ENCODE data around the gene CAPN15.
A peak's percentile ranks its signal among the peaks of the same experiment; 100 is the strongest.
"Not testable (repeated sequence)": the region's sequence is repeated elsewhere in the genome, so short reads cannot be mapped to it uniquely, and the experiment has no call there.

Gene CAPN15

DNA sequence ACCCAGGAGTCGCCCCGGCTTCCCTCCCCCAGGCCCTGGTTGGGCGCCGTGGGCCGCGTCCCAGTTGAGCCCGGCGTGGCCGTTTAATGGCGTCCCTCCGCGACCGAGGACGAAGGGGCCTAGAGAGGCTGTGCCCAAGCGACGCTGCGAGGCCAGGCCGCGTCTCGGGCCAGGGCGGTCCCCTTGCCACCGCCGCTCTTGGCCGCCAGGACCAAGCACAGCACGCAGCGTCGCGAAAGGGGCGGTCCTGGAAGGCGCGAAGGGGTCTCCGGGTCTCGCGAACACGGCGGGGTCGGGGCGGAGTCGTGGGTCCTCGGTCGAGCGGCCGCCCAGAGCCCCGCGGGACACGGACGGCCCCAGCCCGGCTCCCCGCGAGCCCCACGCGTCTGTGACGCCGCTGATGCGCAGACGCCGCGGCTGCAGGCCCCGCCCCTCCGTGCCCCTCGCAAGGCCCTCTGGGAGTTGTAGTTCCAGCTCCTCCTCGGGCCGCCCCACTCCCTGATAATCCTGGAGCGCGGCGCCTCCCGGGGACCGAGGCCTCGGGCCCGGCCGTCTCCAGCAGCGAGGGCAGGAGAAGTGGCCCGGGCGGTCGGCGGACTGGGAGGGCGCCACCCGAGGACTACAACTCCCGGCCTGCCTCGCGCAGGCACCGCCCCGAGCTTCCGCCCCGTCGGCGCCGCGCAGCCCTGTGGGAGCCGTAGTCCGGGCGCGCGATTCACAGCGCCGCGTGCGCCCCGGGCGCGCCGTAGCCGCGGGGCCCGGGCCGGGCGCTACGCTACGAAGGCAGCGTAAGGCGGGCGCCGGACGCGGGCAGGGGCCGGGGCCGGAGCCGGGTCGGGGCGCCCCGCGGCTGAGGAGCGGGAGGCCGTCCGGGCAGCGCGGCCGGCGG lies at the start of gene CAPN15:
TSS of gene CAPN15 (plus strand) at position 698 of the 889 bp plus-strand sequence. CDS start 19,127 bp downstream, outside the sequence.
- peak; percentile 72 for DNase-seq (ENCODE audit: low spot score)
- no peak for FAIRE-seq

DNA sequence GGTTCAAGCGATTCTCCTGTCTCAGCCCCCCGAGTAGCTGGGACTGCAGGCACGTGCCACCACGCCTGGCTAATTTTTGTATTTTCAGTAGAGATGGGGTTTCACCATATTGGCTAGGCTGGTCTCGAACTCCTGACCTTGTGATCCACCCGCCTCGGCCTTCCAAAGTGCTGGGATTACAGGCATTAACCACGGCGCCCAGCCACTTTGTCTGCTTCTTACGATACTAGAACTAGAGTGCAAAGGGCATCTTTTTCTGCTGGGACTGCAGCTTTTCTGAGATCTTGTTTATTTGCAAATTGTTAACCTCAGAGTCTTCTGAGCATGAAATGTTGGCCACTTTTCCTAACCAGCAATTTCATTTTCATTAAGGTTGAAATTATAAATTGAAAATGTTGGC lies 49.2 kb upstream of the CAPN15 start:
- FAIRE-seq: not testable (repeated sequence)

DNA sequence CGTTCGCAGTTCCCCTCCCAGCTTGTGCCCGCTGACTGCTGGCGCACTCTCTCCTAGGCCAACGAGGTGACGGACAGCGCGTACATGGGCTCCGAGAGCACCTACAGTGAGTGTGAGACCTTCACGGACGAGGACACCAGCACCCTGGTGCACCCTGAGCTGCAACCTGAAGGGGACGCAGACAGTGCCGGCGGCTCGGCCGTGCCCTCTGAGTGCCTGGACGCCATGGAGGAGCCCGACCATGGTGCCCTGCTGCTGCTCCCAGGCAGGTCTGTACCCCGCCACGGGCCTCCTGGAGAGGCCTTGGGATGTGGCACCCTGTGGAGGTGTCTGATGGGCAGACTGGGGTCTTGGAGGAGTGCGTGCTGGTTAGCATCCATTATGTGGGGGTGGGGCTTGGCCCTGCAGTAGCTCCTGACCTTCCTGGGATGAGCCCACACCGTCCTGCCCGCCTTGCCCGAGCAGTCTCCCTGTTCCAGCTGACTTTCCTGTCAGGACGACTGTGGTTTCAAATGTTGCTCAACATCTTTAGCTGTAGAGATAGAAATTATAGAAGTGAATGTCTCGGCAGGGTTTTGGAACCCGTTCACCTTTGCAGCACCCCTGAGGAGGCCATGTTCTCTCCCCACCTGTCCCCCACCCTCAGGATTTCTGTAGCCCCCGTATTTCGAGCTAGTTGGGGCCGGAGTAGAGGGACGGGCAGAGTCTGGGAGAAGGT lies 44.9 kb upstream of the CAPN15 start:
- DNase-seq (ENCODE audit: low spot score): no peak
- no peak for FAIRE-seq

More for the DNA sequence above, 49.2 kb upstream of the CAPN15 start:
- DNase-seq (ENCODE audit: low spot score): not testable (repeated sequence)

DNA sequence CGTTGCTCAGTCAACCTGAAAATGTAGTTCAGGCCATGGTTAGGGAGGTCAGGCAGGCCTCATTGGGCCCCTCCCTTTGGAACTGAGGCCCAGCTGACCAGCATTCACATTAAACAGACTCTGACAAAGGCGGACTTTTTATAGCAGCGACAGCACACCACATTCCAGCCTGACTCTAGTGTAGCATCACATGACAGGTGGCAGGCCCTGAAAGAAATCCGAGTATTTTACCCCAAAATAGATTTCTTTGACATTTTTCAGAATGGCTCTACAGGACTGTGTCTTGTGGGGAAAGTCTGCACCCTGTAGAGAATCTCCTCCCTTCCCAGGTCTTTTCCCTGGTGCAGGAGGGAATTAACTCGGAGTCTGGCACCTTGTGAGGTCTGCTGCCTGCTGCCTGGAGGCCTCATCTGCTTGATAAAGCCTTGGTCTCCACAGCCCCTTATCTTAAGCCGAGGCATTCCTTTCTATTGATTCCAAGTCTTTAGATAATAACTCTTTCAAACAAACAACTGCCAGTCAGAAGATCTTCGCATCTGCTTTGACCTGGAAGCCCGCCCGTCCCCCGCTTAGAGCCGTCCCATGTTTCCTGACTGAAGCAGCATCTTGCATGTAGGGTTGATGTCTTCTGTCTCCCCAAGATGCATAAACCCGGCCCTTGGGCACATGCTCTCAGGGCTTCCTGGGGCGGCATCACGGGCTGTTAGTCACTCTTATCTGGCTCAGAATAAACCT lies 44.0 kb upstream of the CAPN15 start:
- DNase-seq (ENCODE audit: low spot score) (no peak), FAIRE-seq (no peak)

DNA sequence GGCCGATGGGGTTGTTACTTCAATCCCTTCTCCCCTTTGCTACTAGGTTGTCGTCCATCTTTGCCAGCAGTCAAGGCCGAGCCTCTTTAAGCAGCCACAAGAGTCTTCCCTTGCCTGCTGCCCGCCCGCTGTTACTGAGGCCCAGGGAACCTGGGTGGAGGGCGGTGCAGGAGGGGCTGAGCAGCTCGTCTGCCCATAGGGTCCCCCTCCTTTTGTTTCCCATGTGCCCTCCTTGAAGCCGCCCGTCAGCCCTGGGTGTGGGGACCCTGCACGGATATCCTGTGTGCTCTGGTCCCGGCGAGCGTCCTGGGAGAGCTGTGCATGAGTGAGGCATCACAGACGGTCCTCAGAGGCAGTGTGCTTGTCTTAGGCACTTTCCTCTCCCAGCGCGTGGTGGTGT lies 37.9 kb upstream of the CAPN15 start:
- DNase-seq (ENCODE audit: low spot score): no peak
- no peak for FAIRE-seq

DNA sequence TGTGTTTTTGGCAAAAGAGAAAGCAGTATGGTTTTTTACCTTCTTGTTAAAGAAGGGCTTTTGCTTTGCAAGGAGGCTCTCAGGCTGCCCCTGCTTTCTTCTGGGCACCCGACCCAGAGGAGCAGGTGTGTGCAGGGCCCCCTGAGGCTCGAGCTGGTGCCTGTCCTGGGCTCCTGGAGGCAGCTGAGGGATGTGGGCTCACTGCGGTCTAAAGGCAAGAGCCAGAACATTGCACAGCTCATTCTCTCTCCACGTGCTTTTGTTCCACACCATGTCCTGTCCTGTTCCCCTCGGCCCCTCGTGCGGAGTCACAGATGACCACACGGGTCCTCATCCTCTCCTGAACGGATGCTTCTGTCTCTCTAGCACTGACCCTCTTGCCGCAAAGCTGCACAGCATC lies 36.7 kb upstream of the CAPN15 start:
- DNase-seq (ENCODE audit: low spot score): no peak
- FAIRE-seq: no peak

DNA sequence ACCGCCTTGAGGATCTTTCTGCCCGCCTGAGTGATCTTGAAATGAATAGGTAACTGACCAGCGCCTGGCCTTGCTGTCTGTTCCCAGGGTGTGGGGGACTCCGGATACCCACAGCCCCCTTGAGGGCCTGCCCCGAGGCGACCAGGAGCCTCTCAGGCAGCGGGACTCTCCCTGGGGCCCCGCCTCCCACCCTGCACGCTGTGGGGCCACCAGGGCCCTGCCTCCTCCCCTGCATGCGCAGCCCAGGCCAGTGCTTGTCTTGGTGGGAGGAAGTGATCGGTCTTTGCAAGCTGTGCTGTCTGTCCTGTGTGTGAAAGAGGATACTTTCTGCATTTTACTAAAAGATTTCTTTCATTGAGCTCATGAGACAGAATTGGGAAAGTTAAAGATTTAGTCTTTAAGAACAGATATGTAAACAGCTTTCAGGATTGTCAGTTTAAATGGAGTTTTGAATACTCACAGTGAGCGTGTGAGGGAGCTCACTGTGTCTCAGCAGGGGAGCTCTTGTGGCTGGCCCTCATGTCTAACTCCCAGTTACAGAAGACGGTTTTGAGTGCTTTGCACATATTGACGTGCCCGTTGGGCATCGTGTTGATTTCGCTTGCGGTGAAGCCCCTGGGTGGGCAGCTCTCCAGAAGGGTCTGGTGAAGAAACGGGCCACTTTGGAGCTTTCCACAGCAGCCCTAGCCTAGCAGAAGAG lies 36.1 kb upstream of the CAPN15 start:
- no peak for FAIRE-seq
- DNase-seq (ENCODE audit: low spot score): no peak

DNA sequence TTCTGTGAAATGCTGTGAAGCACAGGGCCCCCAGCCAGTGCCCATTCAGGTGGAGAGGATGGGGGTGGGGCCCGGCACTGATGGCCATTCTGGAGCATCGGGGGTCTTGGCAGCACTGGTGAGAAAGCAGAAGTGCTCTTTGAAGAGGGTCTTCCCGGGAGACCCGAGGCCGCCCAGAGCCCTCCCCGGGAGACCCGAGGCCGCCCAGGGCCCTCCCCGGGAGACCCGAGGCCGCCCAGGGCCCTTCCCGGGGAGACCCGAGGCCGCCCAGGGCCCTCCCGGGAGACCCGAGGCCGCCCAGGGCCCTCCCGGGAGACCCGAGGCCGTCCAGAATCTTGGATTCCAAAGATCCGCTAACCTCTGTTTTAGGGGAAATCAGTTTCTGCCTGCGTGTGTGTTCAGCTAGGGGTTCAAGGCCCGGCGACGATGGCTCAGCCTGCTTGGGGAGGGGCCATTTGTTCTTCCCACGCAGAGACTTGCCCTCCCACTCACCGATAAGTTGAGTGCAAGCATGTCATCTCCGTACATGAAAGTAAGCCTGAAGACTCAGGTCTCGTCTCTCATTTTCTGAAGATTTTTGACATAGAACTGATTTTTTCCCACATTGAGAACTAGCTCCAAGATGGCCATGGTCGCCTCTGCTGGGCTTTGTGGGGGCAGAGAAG lies 35.2 kb upstream of the CAPN15 start:
- DNase-seq (ENCODE audit: low spot score): no peak

DNA sequence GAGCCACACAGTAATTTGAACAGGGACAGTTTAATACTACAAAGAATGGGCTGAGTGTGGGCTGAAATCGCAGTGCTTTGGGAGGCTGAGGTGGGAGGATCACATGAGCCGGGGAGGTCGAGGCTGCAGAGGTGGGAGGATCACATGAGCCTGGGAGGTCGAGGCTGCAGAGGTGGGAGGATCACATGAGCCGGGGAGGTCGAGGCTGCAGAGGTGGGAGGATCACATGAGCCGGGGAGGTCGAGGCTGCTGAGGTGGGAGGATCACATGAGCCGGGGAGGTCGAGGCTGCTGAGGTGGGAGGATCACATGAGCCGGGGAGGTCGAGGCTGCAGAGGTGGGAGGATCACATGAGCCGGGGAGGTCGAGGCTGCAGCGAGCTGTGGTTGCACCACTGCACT lies 32.8 kb upstream of the CAPN15 start:
- FAIRE-seq; DNase-seq (ENCODE audit: low spot score): not testable (repeated sequence)

More for the DNA sequence above, 35.2 kb upstream of the CAPN15 start:
- FAIRE-seq: no peak

DNA sequence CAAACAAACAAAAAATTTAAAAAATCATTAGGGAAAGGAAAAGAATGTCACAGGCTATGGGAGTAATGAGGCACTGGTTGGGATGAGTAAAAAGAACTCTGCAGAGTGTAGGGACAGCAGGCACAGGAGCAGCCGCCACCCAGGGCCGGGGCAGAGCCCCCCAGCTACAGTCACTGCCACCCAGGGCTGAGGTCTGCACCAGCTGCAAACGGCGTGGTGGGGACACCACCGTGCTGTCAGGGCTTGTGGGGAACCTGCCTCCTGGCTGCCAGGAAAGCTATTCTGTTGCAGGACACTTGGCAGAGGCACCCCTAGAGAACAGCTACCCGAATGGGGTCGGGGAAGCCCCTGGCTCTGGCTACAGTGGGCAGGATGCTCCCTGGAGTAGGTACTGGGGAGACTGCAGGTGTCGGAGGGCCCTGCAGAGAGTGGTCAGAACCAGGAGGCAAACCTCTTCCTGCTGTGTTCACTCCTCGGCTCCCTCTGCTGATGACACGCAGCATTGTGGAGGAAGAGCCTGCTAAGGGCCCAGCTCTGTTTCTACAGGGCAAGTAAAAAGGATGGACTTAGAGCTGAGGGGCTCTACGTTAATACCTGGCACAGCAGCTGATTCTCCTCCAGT lies 32.3 kb upstream of the CAPN15 start:
- FAIRE-seq: no peak
- DNase-seq (ENCODE audit: low spot score): peak; percentile 15

DNA sequence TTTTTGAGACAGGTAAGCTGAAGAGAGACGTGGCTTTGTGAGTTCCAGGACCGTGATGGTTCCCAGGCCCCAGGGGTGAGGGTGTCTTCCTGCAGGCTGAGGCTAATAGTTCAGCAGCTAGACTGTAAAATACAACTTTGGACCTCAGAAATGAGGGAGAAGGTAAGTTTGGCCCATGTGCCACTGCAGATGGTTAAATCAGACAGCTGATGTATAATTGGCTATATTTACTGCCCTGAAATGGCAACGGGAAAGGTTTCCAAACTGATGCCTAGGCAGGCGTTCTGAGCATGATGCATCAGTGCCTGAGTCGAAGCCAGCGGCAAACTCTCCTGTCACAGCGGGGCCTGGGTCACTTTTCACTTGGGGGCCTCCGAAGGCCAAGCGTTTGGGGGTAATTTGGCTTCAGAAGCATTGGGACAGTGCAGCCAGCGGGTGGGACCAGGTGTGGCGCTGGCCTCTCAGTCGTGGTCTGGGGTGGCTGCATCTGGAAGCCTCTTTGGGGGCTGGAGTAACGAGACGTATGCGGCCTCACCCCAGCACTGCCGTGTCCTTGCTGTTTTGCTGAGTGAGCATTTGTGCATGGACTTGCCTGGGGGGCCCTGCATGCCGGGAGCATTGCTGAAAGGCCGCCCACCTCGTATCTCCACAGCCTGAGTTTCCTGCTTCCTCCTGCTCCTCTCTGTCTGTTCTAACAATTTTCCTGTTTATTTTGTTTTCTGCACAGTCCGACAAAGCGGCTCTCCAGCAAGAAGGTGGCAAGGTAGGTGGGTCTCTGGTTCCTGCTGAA lies 31.2 kb upstream of the CAPN15 start:
- FAIRE-seq: no peak
- no peak for DNase-seq (ENCODE audit: low spot score)

DNA sequence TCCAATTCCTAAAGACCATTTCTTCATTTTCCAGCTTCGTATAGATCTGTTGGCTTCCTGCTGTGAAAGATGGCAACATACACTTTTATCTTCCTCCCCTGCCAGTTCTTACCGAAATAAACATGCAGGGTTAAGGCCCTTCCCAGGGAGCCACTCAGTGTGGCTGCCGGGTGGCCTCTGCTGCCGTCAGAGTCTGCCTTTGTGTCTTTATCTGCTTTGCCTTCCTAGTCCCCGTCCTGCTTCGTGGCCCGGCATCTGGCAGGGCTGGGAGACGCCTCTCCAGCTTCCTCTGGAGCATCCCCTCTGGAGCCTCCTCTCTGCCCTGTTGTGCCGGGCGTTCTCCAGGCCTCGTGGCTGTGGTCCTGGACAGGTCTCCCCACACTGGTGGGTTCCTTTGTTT lies 30.3 kb upstream of the CAPN15 start:
- FAIRE-seq (no peak), DNase-seq (ENCODE audit: low spot score) (no peak)

DNA sequence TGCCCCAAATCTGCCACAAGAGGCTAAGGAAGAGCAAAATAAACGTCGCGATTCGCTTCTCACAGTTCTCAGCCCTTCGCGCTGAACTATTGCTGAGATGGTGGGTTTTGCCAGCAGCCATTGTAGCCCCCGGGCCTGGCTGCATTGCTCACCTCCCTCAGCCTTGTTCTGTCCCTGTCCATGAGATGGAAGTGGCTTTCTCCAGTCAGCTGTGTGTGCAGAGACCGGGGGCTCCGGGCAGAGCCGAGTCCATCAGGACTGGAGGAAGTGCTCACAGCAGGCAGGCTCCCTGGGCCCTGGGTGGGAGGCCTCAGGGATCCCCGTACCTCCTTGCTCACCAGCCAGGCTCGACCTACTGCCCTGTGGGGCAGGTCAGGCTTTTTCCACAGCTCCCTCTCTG lies 27.6 kb upstream of the CAPN15 start:
- FAIRE-seq: no peak
- DNase-seq (ENCODE audit: low spot score): no peak

DNA sequence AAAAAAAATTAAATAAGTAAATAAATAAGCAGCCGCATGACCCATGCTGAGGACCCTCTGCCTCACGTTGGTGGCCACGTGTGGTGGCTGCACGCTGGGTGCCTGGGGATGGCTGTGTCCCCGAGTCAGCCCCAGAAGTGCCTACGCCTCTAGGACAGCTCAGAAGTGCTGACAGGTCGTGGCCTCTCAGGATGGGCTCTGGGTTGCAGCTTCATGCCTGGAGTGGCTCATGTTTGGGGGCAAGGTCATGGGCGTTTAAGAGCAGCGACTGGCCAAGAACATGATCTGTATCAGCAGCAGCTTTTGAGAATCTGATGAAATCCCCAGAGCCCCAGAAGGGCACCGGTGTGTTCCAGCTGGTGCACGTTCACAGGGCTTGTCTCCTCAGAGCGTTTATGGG lies 26.8 kb upstream of the CAPN15 start:
- FAIRE-seq (no peak), DNase-seq (ENCODE audit: low spot score) (no peak)

DNA sequence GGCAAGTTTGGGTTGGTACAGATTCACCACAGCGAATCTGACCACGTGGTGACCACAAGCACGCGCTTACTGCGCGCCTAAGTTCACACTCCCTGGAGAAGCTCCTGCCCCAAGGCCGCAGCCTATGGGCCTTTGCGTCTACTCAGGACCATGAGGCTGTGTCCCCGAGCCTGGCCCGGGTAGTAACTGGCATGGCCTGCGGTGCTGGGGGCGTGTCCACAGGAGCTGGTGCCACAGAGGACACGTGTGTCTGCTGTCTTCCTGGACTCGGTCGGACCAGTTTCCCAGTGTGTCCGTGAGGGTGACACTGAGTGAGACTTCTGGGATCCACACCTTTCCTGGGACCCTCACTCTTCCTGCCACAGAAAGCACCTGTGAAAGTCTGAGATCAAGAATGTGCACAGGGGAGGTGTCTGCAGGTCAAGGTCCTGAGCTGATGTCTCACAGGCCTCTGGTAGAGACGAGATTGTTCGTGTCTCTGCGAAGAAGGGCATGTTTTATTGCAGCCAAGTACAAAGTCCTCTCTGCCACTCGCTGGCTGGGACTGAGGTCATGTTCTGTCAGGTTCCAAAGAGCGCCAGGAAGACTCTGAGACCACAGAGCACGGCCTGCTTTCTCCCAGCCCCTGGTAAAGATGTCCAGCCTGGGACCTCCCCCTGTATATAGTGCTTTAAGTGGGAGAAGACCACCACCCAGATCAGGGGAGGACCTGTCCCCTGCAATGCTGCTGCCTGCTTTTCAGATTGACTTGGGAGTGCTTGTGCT lies 25.2 kb upstream of the CAPN15 start:
- DNase-seq (ENCODE audit: low spot score): no peak
- no peak for FAIRE-seq

DNA sequence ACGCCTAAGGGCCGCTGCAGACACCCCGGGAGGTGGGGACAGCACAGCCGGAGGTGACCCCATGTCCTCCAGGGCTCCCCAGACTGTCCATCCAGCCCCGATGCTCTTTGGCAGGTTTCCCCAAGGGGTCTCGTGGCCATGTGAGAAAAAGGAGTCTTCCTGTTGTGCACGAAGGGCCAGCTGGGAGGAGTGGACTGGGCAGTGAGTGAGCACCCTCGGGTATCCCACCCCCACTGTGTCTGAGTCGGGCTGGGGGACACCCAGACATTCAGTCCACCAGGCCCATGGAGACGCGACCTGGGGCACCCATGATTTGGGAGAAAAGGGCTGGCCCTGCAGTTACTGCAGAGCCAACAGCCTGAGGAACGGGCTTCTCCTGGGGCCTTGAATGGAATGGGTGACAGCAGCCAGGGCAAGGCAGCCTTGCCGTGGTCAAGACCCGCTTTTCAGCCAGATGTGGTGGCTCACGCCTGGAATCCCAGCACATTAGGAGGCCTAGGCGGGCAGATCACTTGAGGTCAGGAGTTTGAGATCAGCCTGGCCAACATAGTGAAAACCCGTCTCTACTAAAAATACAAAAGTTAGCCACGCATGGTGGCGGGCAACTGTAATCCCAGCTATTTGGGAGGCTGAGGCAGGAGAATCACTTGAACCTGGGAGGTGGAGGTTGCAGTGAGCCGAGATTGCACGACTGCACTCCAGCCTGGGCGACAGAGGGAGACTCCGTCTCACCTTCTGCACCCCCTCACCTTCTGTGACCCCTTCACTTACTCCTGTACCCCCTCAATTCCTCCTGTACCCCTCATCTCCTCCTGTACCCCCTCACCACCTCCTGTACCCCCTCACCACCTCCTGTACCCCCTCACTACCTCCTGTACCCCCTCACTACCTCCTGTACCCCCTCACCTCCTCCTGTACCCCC lies 24.1 kb upstream of the CAPN15 start:
- FAIRE-seq (no peak), DNase-seq (ENCODE audit: low spot score) (no peak)

DNA sequence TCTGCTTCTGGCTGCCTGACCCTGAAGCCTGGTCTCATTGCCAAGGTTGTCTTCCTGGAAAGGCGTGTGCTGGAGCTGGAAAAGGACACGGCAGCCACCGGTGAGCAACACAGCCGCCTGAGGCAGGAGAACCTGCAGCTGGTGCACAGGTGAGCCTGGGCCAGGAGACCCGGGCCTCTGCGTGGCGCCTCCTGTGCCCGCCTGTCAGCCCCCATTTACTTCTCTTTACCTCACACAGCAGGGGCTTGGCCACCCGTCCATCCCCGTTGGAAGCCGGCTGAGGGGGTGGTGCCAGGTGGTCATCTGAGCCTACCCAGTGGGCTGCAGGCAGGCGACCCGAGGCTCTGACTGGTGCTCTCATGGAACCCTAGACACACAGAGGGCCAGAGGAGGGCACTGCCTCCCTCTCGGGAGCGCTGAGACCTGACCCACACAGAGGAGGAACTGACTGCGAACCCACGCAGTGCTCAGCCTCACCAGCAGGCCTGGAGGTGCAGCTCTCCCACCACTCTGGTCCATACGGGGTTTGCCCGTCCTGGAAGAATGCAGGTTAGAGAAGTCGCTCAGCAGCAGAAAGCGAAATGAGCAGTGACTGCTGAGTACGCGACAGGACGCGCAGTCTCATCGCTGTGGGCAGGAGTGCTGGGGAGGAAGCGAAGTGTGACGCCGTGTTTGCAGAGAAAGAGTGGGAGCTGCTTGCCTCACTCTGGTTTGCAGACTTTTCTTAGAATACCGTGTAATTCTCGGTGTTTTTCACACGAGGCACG lies 21.9 kb upstream of the CAPN15 start:
- no peak for DNase-seq (ENCODE audit: low spot score)
- no peak for FAIRE-seq

Measured in RCC 7860 (cell line).